NT2/D1 (cell line): Measurements from ENCODE around the gene ELK3.

Experiments
- DNase-seq: peaks from one replicate; pipeline ENCODE4 v3.0.0-alpha.2; 2011; ENCODE audit warnings: low read depth, low spot score
- H3K27me3 ChIP-seq: 2 replicates; pipeline ENCODE4 v1.6.0; 2011; ENCODE audit warnings: mild to moderate bottlenecking; ENCODE audit not compliant: insufficient read length, insufficient read depth
- H3K36me3 ChIP-seq: 2 replicates; pipeline ENCODE4 v1.6.1; 2011; ENCODE audit warnings: mild to moderate bottlenecking, low read length, mixed read lengths; ENCODE audit not compliant: insufficient read depth, insufficient read length
- H3K4me1 ChIP-seq: 2 replicates; pipeline ENCODE4 v1.5.1; 2011; ENCODE audit not compliant: insufficient read depth, insufficient read length
- H3K4me3 ChIP-seq: 2 replicates; pipeline ENCODE4 v1.5.1; 2011; ENCODE audit warnings: low read depth; ENCODE audit not compliant: insufficient read length
- H3K9ac ChIP-seq: 2 replicates; pipeline ENCODE4 v1.6.0; 2011; ENCODE audit warnings: low read depth; ENCODE audit not compliant: insufficient read length
- H3K9me3 ChIP-seq: 2 replicates; pipeline ENCODE4 v1.5.1; 2011; ENCODE audit warnings: mild to moderate bottlenecking, low read length; ENCODE audit not compliant: insufficient read depth
- SUZ12 ChIP-seq: IDR thresholded peaks from 2 replicates; pipeline ENCODE4 v1.6.1; 2011; ENCODE audit not compliant: insufficient read length, insufficient read depth; ENCODE audit errors: extremely low read depth
- YY1 ChIP-seq: IDR thresholded peaks from 2 replicates; pipeline ENCODE4 v1.6.1; 2011; ENCODE audit not compliant: insufficient read length, insufficient read depth
- ZNF274 ChIP-seq: IDR thresholded peaks from 2 replicates; pipeline ENCODE4 v1.6.1; 2011; ENCODE audit warnings: mild to moderate bottlenecking, low read depth, low read length

Gene ELK3

GRCh38 chr12:96233939-96234461 lies 39.8 kb downstream of the ELK3 start:
- no peak for DNase-seq
- H3K4me3 ChIP-seq = no peak overlapping the region
- no peaks in the 10 kb centered on the region for H3K9me3 ChIP-seq
- TF ChIP-seq ZNF274 = no peak
- TF ChIP-seq YY1 = no peak
- H3K4me1 ChIP-seq = no peaks in the 10 kb centered on the region
- no peaks in the 10 kb centered on the region for H3K27me3 ChIP-seq
- H3K9ac ChIP-seq = no peak overlapping the region
- peaks cover 68% of the 10 kb centered on the region for H3K36me3 ChIP-seq

GRCh38 chr12:96234591-96235483 lies 40.7 kb downstream of the ELK3 start:
- DNase-seq = no peak
- TF ChIP-seq ZNF274 (no peak), SUZ12 (no peak), YY1 (no peak)
- Histone ChIP-seq H3K27me3 (no peaks in the 10 kb centered on the region), H3K4me3 (no peak overlapping the region), H3K9me3 (no peaks in the 10 kb centered on the region), H3K4me1 (peaks cover 4% of the 10 kb centered on the region), H3K36me3 (peaks cover 68% of the 10 kb centered on the region), H3K9ac (no peak overlapping the region)

GRCh38 chr12:96235484-96235826 lies 41.3 kb downstream of the ELK3 start:
- H3K36me3 ChIP-seq = peaks cover 68% of the 10 kb centered on the region
- H3K27me3 ChIP-seq = no peaks in the 10 kb centered on the region
- no peak overlapping the region for H3K9ac ChIP-seq
- TF ChIP-seq ZNF274 (no peak), SUZ12 (no peak), YY1 (no peak)
- H3K4me3 ChIP-seq = no peak overlapping the region
- peaks cover 4% of the 10 kb centered on the region for H3K4me1 ChIP-seq
- no peaks in the 10 kb centered on the region for H3K9me3 ChIP-seq
- no peak for DNase-seq

GRCh38 chr12:96236221-96236822 lies 42.1 kb downstream of the ELK3 start:
- no peak overlapping the region for H3K4me3 ChIP-seq
- DNase-seq = no peak
- H3K9ac ChIP-seq = no peak overlapping the region

GRCh38 chr12:96237035-96237434 lies 42.9 kb downstream of the ELK3 start:
- no peaks in the 10 kb centered on the region for H3K9me3 ChIP-seq
- H3K4me3 ChIP-seq = no peak overlapping the region
- peaks cover 4% of the 10 kb centered on the region for H3K4me1 ChIP-seq
- no peak overlapping the region for H3K9ac ChIP-seq
- no peak for TF ChIP-seq SUZ12
- TF ChIP-seq YY1 = no peak
- TF ChIP-seq ZNF274 = no peak
- H3K36me3 ChIP-seq = peaks cover 73% of the 10 kb centered on the region
- H3K27me3 ChIP-seq = no peaks in the 10 kb centered on the region
- DNase-seq = no peak

More at GRCh38 chr12:96236221-96236822, 42.1 kb downstream of the ELK3 start:
- Histone ChIP-seq H3K27me3 (no peaks in the 10 kb centered on the region), H3K36me3 (peaks cover 71% of the 10 kb centered on the region), H3K9me3 (no peaks in the 10 kb centered on the region), H3K4me1 (peaks cover 4% of the 10 kb centered on the region)
- no peak for TF ChIP-seq SUZ12
- no peak for TF ChIP-seq ZNF274
- no peak for TF ChIP-seq YY1

GRCh38 chr12:96237465-96238077 lies 43.4 kb downstream of the ELK3 start:
- Histone ChIP-seq H3K4me3 (no peak overlapping the region), H3K27me3 (no peaks in the 10 kb centered on the region), H3K9me3 (no peaks in the 10 kb centered on the region), H3K9ac (no peak overlapping the region), H3K36me3 (peaks cover 76% of the 10 kb centered on the region), H3K4me1 (peaks cover 4% of the 10 kb centered on the region)
- no peak for DNase-seq
- no peak for TF ChIP-seq ZNF274
- no peak for TF ChIP-seq SUZ12
- TF ChIP-seq YY1 = no peak

GRCh38 chr12:96238336-96239047 lies 44.3 kb downstream of the ELK3 start:
- Histone ChIP-seq H3K36me3 (peaks cover 78% of the 10 kb centered on the region), H3K4me1 (peaks cover 4% of the 10 kb centered on the region), H3K9me3 (no peaks in the 10 kb centered on the region), H3K27me3 (no peaks in the 10 kb centered on the region), H3K4me3 (no peak overlapping the region), H3K9ac (no peak overlapping the region)
- no peak for TF ChIP-seq SUZ12
- no peak for TF ChIP-seq ZNF274
- TF ChIP-seq YY1 = no peak
- no peak for DNase-seq
